MM.1S (cell line): ENCODE data around the gene LIN7B.

Source experiments
- DNase-seq: peaks from one replicate; pipeline ENCODE4 v3.0.0-alpha.2; 2015
- H2AFZ ChIP-seq: fragments of 300-600 bp; sonication (generic); 2 replicates; pipeline ENCODE4 v1.6.0; 2016; ENCODE audit warnings: antibody characterized with exemption, low read length
- H3F3A ChIP-seq: fragments of 300-600 bp; sonication (generic); 2 replicates; pipeline ENCODE4 v1.6.1; 2016; ENCODE audit warnings: mild to moderate bottlenecking, antibody characterized with exemption, low read length, moderate library complexity, mixed read lengths; ENCODE audit not compliant: insufficient read depth
- H3K27ac ChIP-seq: fragments of 300-600 bp; sonication (generic); 2 replicates; pipeline ENCODE4 v1.5.1; 2016; ENCODE audit warnings: mild to moderate bottlenecking, low read length
- H3K27me3 ChIP-seq: fragments of 300-600 bp; sonication (generic); replicated peaks from 2 replicates; pipeline ENCODE4 v1.6.0; 2016; ENCODE audit warnings: low read length; ENCODE audit not compliant: insufficient read depth
- H3K36me3 ChIP-seq: fragments of 300-600 bp; sonication (generic); replicated peaks from 2 replicates; pipeline ENCODE4 v1.6.1; 2016; ENCODE audit warnings: mild to moderate bottlenecking, low read length, mixed read lengths; ENCODE audit not compliant: insufficient read depth
- H3K4me1 ChIP-seq: fragments of 300-600 bp; sonication (generic); 2 replicates; pipeline ENCODE4 v1.6.1; 2016; ENCODE audit warnings: low read length, mixed read lengths
- H3K4me2 ChIP-seq: fragments of 300-600 bp; sonication (generic); 2 replicates; pipeline ENCODE4 v1.6.0; 2016; ENCODE audit warnings: low read depth, low read length
- H3K4me3 ChIP-seq: fragments of 300-600 bp; sonication (generic); 2 replicates; pipeline ENCODE4 v1.5.1; 2016; ENCODE audit warnings: low read length, mixed read lengths
- H3K79me2 ChIP-seq: fragments of 300-600 bp; sonication (generic); 2 replicates; pipeline ENCODE4 v1.6.1; 2016; ENCODE audit warnings: mixed run types, low read length, mixed read lengths
- H3K9ac ChIP-seq: fragments of 300-600 bp; sonication (generic); 2 replicates; pipeline ENCODE4 v1.6.1; 2016; ENCODE audit warnings: low read length, mixed read lengths
- H3K9me2 ChIP-seq: fragments of 300-600 bp; sonication (generic); replicated peaks from 2 replicates; pipeline ENCODE4 v1.6.1; 2016; ENCODE audit warnings: mild to moderate bottlenecking, low read length, mixed read lengths; ENCODE audit not compliant: insufficient read depth
- H3K9me3 ChIP-seq: fragments of 300-600 bp; sonication (generic); replicated peaks from 2 replicates; pipeline ENCODE4 v1.6.1; 2016; ENCODE audit warnings: mild to moderate bottlenecking, low read length, mixed read lengths; ENCODE audit not compliant: insufficient read depth
- H4K20me1 ChIP-seq: fragments of 300-600 bp; sonication (generic); 2 replicates; pipeline ENCODE4 v1.6.1; 2016; ENCODE audit warnings: mild to moderate bottlenecking, low read length, moderate library complexity, mixed read lengths; ENCODE audit not compliant: insufficient read depth
- CTCF ChIP-seq: fragments of 300-600 bp; sonication (generic); IDR thresholded peaks from 2 replicates; pipeline ENCODE4 v1.5.1; 2016; ENCODE audit warnings: antibody characterized with exemption, low read length, mixed read lengths
- EZH2 ChIP-seq: fragments of 300-600 bp; sonication (generic); optimal IDR thresholded peaks from 2 replicates; pipeline ENCODE3; 2017; ENCODE audit warnings: low read depth, mild to moderate bottlenecking, antibody characterized with exemption, low read length, mixed read lengths
- EZH2phosphoT487 ChIP-seq: fragments of 300-600 bp; sonication (generic); IDR thresholded peaks from 2 replicates; pipeline ENCODE4 v1.6.1; 2018; ENCODE audit warnings: antibody characterized with exemption, low read length

The LIN7B gene

DNA sequence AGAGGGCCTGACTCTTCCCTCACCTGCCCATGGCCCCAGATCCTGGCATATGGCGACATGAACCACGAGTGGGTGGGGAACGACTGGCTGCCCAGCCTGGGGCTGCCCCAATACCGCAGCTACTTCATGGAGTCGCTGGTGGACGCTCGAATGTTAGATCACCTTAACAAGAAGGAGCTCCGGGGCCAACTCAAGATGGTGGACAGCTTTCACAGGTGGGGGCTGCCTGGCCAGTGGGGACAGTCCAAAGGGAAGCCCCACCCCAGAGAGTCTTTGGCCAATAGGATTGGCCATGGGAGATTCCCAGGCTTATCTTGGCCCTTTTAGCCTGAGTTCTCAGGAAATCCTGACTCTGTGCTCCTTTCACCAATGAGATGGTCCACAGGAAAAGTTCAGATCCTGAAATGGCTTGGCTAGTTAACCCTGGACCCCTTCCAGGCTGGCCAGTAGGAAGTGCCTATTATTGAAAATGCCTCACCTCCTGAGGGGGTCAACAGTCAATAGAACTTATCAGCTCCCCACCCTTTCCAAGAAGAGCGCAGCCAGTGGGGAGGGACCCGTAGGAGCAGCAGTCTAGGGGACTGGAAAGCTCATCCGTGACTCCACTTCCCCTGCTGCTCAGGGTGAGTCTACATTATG lies 34.0 kb downstream of the LIN7B start:
- H3K9ac ChIP-seq, result no peak overlapping the region
- no peaks in the 10 kb centered on the region for H3K36me3 ChIP-seq
- H3K4me1 ChIP-seq, result peaks cover 11% of the 10 kb centered on the region; the same call in 1 of the 2 replicates
- H4K20me1 ChIP-seq, result no peaks in the 10 kb centered on the region
- H3K27ac ChIP-seq, result no peak overlapping the region
- peaks cover 53% of the 10 kb centered on the region for H3K27me3 ChIP-seq
- no peak for DNase-seq
- H3K9me2 ChIP-seq, result no peaks in the 10 kb centered on the region
- no peaks in the 10 kb centered on the region for H3K9me3 ChIP-seq
- H3F3A ChIP-seq, result no peaks in the 10 kb centered on the region
- H3K79me2 ChIP-seq, result no peaks in the 10 kb centered on the region
- no peak overlapping the region for H3K4me3 ChIP-seq
- TF ChIP-seq EZH2 (no peak), EZH2phosphoT487 (no peak), CTCF (no peak)
- no peak overlapping the region for H3K4me2 ChIP-seq
- H2AFZ ChIP-seq, result no peak overlapping the region

DNA sequence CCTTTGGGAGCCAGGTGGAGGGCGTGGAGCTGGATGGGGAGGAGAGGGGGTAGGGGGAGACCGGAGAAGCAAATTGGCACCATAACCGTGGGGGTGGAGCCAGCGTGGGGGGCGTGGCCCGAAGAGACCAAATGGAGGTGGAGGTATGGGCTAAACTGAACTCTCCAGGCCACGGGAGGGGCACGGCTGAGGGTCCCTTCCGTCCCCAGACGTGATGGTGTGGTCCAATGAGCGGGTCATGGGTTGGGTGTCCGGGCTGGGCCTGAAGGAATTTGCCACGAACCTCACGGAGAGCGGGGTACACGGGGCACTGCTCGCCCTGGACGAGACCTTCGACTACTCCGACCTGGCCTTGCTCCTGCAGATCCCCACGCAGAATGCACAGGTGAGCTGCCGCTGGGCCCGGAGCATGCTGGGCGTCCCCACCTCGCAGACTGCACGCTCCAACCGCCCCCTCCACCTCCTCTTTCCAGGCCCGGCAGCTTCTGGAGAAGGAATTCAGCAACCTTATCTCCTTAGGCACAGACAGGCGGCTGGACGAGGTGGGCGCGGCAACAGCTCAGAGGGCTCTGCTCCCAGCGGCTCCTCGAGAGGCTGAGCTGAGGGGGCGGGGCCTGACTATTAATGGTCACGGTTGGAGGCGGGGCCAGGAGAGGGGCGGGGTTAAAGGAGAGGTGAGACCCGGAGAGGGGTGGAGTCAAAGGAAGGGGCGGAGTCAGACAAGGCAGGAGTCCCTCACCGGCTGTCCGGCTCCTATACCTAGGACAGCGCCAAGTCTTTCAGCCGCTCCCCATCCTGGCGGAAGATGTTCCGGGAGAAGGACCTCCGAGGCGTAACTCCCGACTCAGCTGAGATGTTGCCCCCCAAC lies 34.8 kb downstream of the LIN7B start:
- Histone ChIP-seq H3K27me3 (peaks cover 60% of the 10 kb centered on the region), H3K27ac (no peak overlapping the region), H3K4me2 (peak overlapping the region; percentile 99), H3K36me3 (no peaks in the 10 kb centered on the region), H3K9ac (no peak overlapping the region), H3K4me1 (peaks cover 11% of the 10 kb centered on the region; the same call in 1 of the 2 replicates), H3K79me2 (no peaks in the 10 kb centered on the region), H3K9me2 (no peaks in the 10 kb centered on the region), H3F3A (no peaks in the 10 kb centered on the region), H2AFZ (peak overlapping the region; percentile 81), H3K4me3 (peak overlapping the region; percentile 69), H3K9me3 (no peaks in the 10 kb centered on the region), H4K20me1 (no peaks in the 10 kb centered on the region)
- peak; percentile 92 for DNase-seq
- TF ChIP-seq CTCF, result no peak

DNA sequence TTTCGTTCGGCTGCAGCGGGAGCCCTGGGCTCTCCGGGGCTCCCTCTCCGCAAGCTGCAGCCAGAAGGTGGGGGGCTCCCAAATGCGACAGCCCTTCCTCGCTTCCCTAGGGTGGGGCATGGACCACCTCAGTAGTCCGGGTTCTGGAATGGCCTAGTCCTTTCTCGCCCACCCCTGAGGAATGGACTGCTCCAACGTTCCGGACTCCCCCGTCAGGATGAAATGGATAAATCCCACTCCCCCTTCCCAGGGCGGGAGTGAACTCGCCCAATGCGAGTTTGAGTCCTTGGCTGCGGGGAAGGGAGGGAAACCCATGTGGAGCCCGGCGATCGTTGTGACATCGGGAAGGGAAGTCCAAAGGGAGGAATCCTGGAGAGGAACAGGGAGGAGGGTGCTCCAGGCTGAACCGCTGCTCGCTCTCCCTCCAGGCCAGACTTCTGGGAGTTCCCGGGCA lies 35.5 kb downstream of the LIN7B start:
- DNase-seq, result peak; percentile 19
- no peaks in the 10 kb centered on the region for H4K20me1 ChIP-seq
- no peaks in the 10 kb centered on the region for H3F3A ChIP-seq
- H2AFZ ChIP-seq, result peak overlapping the region; percentile 81
- H3K4me1 ChIP-seq, result peaks cover 11% of the 10 kb centered on the region; the same call in 1 of the 2 replicates
- no peak for TF ChIP-seq CTCF
- peaks cover 63% of the 10 kb centered on the region for H3K27me3 ChIP-seq
- no peaks in the 10 kb centered on the region for H3K9me3 ChIP-seq
- peak overlapping the region; percentile 69 for H3K4me3 ChIP-seq
- H3K4me2 ChIP-seq, result peak overlapping the region; percentile 99
- no peaks in the 10 kb centered on the region for H3K36me3 ChIP-seq
- no peak overlapping the region for H3K27ac ChIP-seq
- H3K9ac ChIP-seq, result peak overlapping the region; percentile 46; the same call in 1 of the 2 replicates
- H3K9me2 ChIP-seq, result no peaks in the 10 kb centered on the region
- no peaks in the 10 kb centered on the region for H3K79me2 ChIP-seq
